GM12892 (cell line): ENCODE results near the gene TFF3.

ENCODE experiments used
- DNase-seq: peaks from one replicate; pipeline ENCODE4 v3.0.0; 2011; ENCODE audit not compliant: insufficient read length
- FAIRE-seq: peaks from 2 replicates; lab custom pipeline; 2011; peaks lifted over from hg19 to GRCh38; lab: Jason Lieb, UNC
- POLR2A ChIP-seq: IDR thresholded peaks from 2 replicates; pipeline ENCODE4 v1.6.1; 2011; ENCODE audit warnings: low read depth, low read length, control low read depth
- POLR2AphosphoS5 ChIP-seq: IDR thresholded peaks from 2 replicates; pipeline ENCODE4 v1.6.1; 2011; ENCODE audit warnings: low read depth, low read length, control low read depth
- TAF1 ChIP-seq: IDR thresholded peaks from 2 replicates; pipeline ENCODE4 v1.6.1; 2011; ENCODE audit warnings: low read depth, mild to moderate bottlenecking, control low read depth, low read length, borderline replicate concordance

TFF3 gene

GRCh38 chr21:42308914-42309752 is 6.1 kb downstream of the TFF3 start:
- TF ChIP-seq POLR2A = no peak
- no peak for TF ChIP-seq POLR2AphosphoS5
- no peak for TF ChIP-seq TAF1
- no peak for DNase-seq
- FAIRE-seq = peak; percentile 21

- FAIRE-seq (no peak), DNase-seq (no peak)
- no peak for TF ChIP-seq POLR2AphosphoS5
Observed at GRCh38 chr21:42308161-42308913, 6.9 kb downstream of the TFF3 start.

DNA sequence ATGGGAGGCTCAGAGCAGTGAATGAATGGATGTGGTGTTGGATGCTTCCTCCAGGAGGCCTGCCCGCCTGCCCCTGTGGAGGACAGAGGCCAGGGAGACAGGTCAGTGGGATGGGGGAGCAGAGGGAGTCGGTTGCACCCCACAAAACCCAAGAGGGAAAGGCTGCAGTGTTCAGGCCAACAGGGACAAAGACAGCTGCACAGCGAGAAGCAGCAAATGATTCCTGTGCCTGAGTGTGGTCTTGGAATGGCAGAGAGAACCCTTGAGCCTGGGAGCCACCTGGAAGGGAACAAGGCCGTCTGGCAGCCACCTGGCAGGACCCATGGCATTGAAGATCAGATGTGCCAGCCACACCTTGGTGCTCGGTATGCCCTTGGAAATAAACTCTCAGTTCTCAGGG is 8.1 kb downstream of the TFF3 start:
- no peak for TF ChIP-seq POLR2A
- TF ChIP-seq TAF1 = no peak
- TF ChIP-seq POLR2AphosphoS5 = no peak
- DNase-seq = no peak
- no peak for FAIRE-seq

GRCh38 chr21:42306366-42307035 is 8.7 kb downstream of the TFF3 start:
- no peak for DNase-seq
- TF ChIP-seq POLR2A (no peak), POLR2AphosphoS5 (no peak), TAF1 (no peak)
- FAIRE-seq = peak; percentile 21

DNA sequence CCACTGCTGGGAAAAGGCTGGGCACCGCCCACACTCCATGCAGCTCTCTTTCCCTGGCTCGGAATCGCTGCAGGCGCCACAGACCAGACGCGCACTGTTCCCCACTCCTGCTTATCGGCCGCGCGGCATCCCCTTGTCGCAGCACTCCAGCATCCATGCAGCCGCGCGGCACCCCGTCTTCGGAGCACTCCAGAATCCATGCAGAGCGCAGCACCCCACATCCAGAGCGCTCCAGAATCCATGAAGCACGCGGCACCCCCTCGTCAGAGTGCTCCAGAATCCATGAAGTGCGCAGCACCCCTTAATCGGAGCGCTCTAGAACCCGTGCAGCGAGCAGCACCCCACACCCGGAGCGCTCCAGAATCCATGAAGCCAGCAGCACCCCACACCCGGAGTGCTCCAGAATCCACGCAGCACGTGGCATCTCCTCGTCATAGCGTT is 9.5 kb downstream of the TFF3 start:
- FAIRE-seq = no peak
- no peak for DNase-seq
- TF ChIP-seq TAF1 = no peak
- no peak for TF ChIP-seq POLR2A
- no peak for TF ChIP-seq POLR2AphosphoS5

DNA sequence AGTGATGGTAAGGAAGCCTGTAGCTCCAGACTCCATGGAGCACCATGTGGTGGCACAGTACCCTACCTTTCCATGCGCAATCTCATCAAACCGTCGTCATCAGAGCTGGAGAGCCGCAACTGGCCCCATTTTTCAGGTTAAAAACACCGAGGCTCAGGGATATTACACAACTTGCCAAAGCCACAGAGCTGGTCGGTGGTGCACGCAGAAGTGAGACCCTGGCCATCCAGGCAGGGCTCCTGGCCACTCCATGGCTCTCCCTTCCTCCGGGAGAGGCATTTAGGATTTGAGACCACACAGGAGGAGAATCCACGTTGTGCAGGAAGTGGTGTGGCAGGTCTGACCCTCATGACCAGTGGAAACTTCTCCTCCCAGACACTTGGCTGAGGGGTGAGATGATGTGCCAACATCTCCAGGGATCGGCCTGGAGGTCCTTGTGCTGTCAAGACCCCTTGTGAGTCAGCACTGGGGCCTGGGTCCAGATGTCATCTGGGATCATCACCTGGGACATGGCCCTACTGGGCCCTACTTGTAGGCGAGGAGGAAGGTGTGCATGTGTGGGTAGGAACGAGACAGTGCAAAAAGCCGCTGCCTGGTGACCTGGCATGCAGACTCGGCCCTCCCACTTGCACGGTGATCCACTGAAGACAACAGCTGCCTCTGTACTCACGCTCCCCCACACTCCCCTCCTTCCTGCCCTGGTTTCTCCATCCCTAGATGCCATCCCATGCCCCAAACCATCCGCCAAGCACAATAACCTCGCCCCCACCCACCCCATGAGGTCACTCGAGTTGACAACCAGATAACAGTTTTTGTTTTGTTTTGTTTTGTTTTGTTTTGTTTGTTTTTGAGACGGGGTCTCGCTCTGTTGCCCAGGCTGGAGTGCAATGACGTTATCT is 10.4 kb downstream of the TFF3 start:
- DNase-seq = no peak
- no peak for TF ChIP-seq POLR2A
- TF ChIP-seq TAF1 = no peak
- no peak for TF ChIP-seq POLR2AphosphoS5
- no peak for FAIRE-seq

DNA sequence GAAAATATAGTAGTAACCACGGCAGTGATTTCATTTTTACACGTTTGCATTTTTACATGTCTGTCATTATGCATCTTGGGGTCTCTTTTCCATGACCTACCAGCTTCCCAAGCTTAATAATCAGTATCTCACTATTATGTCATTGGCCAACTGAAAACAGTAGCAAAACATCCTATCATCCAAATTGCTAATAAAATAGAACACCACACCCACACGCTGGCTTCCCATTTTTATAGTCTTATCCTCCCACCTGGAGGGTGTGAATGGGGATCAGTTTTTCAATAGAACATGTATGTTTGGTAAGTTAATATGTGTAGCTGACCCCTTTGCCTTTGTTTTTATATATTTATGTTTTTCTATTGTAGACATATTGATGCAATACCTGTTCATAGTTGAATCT is 11.8 kb downstream of the TFF3 start:
- TF ChIP-seq TAF1 = no peak
- no peak for TF ChIP-seq POLR2A
- TF ChIP-seq POLR2AphosphoS5 = no peak
- no peak for FAIRE-seq
- no peak for DNase-seq

DNA sequence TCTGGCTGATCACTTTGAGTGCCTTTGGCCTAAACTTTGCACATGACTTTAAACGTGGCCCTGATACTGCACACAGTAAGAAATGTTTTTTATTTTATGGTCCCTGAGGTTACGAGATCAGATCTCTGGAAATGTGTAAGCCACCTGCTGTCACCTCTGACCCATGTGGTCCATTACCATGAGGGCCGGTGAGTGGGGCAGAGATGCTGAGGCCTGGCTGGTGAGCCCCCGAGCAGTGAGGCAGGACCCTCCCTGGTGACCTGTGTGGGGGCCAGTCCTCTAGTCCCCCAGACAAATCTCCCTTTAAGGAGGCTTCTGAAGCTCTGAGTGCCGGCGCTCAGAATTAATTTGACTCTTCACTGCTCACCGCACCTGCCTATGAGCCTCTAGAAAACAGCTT is 12.4 kb downstream of the TFF3 start:
- no peak for DNase-seq
- no peak for TF ChIP-seq POLR2A
- TF ChIP-seq TAF1 = no peak
- no peak for TF ChIP-seq POLR2AphosphoS5

DNA sequence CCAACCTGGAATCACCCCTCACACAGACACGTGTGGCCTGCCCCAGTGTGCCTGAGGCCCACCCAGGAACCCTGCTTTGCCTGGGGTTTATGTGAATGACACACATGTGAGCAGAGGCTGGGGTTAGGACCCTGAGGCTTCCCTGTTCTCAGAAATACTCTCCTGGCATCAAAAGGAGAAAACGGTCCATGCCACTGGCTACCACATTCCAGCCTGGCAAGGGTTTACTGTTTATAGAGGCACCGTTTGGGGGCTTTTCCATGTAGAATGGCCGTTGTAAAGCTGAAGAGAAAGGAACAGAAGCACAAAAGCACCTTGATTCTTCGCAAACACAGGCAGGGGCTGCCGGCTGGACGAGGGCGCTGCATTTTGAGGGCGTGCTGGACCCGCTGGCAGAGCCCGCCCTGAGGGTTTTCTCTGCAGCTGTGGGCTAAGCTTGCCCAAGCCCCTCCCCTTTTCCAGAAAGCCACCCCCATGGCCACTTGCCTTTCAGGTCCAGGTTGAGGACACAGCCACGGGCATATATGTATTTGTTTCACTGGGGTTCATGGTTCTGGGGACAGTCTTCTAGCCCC is 13.0 kb downstream of the TFF3 start:
- FAIRE-seq (no peak), DNase-seq (no peak)
- TF ChIP-seq POLR2AphosphoS5 (no peak), TAF1 (no peak), POLR2A (no peak)

More for the DNA sequence above, 12.4 kb downstream of the TFF3 start:
- FAIRE-seq = no peak

DNA sequence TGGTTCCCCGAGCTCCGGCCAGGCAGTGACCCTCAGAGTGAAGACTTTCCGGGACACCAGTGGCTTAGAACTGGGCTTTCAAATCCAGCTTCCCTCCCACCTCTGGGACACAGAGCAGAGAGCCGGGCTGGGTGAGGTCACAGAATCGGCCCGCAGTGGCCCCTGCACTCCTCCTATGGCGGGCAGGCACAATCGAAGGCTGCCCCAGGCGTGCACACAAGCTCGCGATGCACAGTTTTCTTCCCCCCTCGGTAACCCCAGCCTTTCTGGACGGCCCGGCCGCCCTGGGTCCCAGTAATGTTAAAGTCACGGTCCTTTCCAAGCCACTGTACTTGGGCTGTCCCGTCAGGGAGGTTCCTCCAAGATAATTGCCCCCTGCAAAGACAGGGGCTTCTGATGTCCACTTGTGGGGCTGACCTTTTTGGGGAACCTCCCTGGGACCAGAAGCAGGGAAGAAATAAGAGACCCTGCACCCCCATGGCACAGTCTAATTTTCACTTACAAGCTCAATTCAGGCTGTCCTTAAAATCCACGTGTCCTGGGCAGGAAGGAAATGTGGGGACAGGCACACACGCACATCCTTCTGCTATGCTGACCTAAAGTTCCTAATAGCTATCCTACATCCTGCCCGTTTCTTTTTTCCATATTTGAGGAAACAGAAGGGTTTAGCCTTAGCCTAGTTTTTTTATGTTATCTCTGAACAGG is 13.7 kb downstream of the TFF3 start:
- no peak for FAIRE-seq
- TF ChIP-seq POLR2A (no peak), POLR2AphosphoS5 (no peak), TAF1 (no peak)
- no peak for DNase-seq
